ENCODE measurements around the gene LPP. TPM values are rescaled to one million over a fixed set of nuclear protein-coding genes. Genes with fewer than 3 reads are reported as not detected.

Gene LPP
- total RNA-seq, 1 donor from 2014 or later: 96.7 TPM

GRCh38 chr3:188490416-188490815, 336.5 kb downstream of the LPP start:
- H3K36me3 Mint-ChIP-seq: peaks cover 26% of the 10 kb centered on the region
- H3K9me3 Mint-ChIP-seq: peaks cover 4% of the 10 kb centered on the region
- TF ChIP-seq CTCF (conservative IDR thresholded peaks at IDR 0.05): no peak
- H3K4me1 Mint-ChIP-seq (ENCODE audit: unreplicated experiment): no peaks in the 10 kb centered on the region
- H3K27me3 Mint-ChIP-seq: no peaks in the 10 kb centered on the region
- H3K27ac Mint-ChIP-seq: no peak overlapping the region
- H3K4me3 Mint-ChIP-seq: no peak overlapping the region
- no peak for DNase-seq (ENCODE audit: extremely low spot score, unreplicated experiment)

GRCh38 chr3:188491276-188491687, 337.3 kb downstream of the LPP start:
- no peak for TF ChIP-seq CTCF (conservative IDR thresholded peaks at IDR 0.05)
- Mint-ChIP-seq H3K9me3 (peaks cover 2% of the 10 kb centered on the region), H3K4me1 (ENCODE audit: unreplicated experiment) (no peaks in the 10 kb centered on the region), H3K27ac (no peak overlapping the region), H3K4me3 (no peak overlapping the region), H3K36me3 (peaks cover 23% of the 10 kb centered on the region), H3K27me3 (no peaks in the 10 kb centered on the region)
- no peak for DNase-seq (ENCODE audit: extremely low spot score, unreplicated experiment)

GRCh38 chr3:188496390-188496789, 342.4 kb downstream of the LPP start:
- Mint-ChIP-seq H3K4me1 (ENCODE audit: unreplicated experiment) (no peaks in the 10 kb centered on the region), H3K9me3 (no peaks in the 10 kb centered on the region), H3K27ac (no peak overlapping the region), H3K4me3 (no peak overlapping the region), H3K36me3 (peaks cover 3% of the 10 kb centered on the region), H3K27me3 (no peaks in the 10 kb centered on the region)
- no peak for DNase-seq (ENCODE audit: extremely low spot score, unreplicated experiment)
- TF ChIP-seq CTCF (conservative IDR thresholded peaks at IDR 0.05): no peak

- peaks cover 2% of the 10 kb centered on the region for H3K36me3 Mint-ChIP-seq
- H3K27me3 Mint-ChIP-seq: no peaks in the 10 kb centered on the region
- no peak overlapping the region for H3K27ac Mint-ChIP-seq
- no peak for DNase-seq (ENCODE audit: extremely low spot score, unreplicated experiment)
- no peak for TF ChIP-seq CTCF (conservative IDR thresholded peaks at IDR 0.05)
- H3K4me3 Mint-ChIP-seq: no peak overlapping the region
- no peaks in the 10 kb centered on the region for H3K4me1 Mint-ChIP-seq (ENCODE audit: unreplicated experiment)
- H3K9me3 Mint-ChIP-seq: no peaks in the 10 kb centered on the region
These were observed 343.1 kb downstream of the LPP start for GRCh38 chr3:188497021-188497420.

GRCh38 chr3:188503647-188504046, 349.7 kb downstream of the LPP start:
- peaks cover 18% of the 10 kb centered on the region for H3K9me3 Mint-ChIP-seq
- peaks cover 30% of the 10 kb centered on the region for H3K36me3 Mint-ChIP-seq
- H3K4me1 Mint-ChIP-seq (ENCODE audit: unreplicated experiment): no peaks in the 10 kb centered on the region
- no peak for DNase-seq (ENCODE audit: extremely low spot score, unreplicated experiment)
- no peak for TF ChIP-seq CTCF (conservative IDR thresholded peaks at IDR 0.05)
- no peak overlapping the region for H3K4me3 Mint-ChIP-seq
- H3K27ac Mint-ChIP-seq: no peak overlapping the region
- no peaks in the 10 kb centered on the region for H3K27me3 Mint-ChIP-seq

- H3K36me3 Mint-ChIP-seq: peaks cover 31% of the 10 kb centered on the region
- H3K9me3 Mint-ChIP-seq: peaks cover 18% of the 10 kb centered on the region
- no peaks in the 10 kb centered on the region for H3K27me3 Mint-ChIP-seq
- H3K4me3 Mint-ChIP-seq: no peak overlapping the region
- no peak for DNase-seq (ENCODE audit: extremely low spot score, unreplicated experiment)
- H3K27ac Mint-ChIP-seq: no peak overlapping the region
- TF ChIP-seq CTCF (conservative IDR thresholded peaks at IDR 0.05): no peak
- peaks cover 2% of the 10 kb centered on the region for H3K4me1 Mint-ChIP-seq (ENCODE audit: unreplicated experiment)
These were observed 351.2 kb downstream of the LPP start for GRCh38 chr3:188505151-188505550.

All from type B pancreatic cell (in vitro differentiated cells).